NB4 (cell line): ENCODE measurements around the gene ARHGEF37.

Experiments used
- DNase-seq: peaks from one replicate; pipeline ENCODE4 v3.0.0; 2010; ENCODE audit warnings: low read depth
- H3K4me3 ChIP-seq: one replicate; pipeline ENCODE4 v1.5.1; 2011; ENCODE audit warnings: mild to moderate bottlenecking, low read depth, low read length, moderate library complexity
- CTCF ChIP-seq: IDR thresholded peaks from one replicate; pipeline ENCODE4 v1.5.1; 2012; ENCODE audit warnings: low read depth, low read length
- MAX ChIP-seq: IDR thresholded peaks from 2 replicates; pipeline ENCODE4 v1.6.1; 2011; ENCODE audit warnings: low read depth, low read length
- MYC ChIP-seq: IDR thresholded peaks from 2 replicates; pipeline ENCODE4 v1.6.1; 2011; ENCODE audit warnings: low read depth, low read length
- POLR2A ChIP-seq: IDR thresholded peaks from 2 replicates; pipeline ENCODE4 v1.6.1; 2011; ENCODE audit warnings: mild to moderate bottlenecking; ENCODE audit not compliant: insufficient read length; ENCODE audit errors: extremely low read depth

ARHGEF37 gene

GRCh38 chr5:149636191-149636860 lies 55.0 kb downstream of the ARHGEF37 start:
- TF ChIP-seq CTCF (no peak), POLR2A (no peak), MAX (no peak), MYC (no peak)
- DNase-seq: no peak
- H3K4me3 ChIP-seq: no peak overlapping the region

DNA sequence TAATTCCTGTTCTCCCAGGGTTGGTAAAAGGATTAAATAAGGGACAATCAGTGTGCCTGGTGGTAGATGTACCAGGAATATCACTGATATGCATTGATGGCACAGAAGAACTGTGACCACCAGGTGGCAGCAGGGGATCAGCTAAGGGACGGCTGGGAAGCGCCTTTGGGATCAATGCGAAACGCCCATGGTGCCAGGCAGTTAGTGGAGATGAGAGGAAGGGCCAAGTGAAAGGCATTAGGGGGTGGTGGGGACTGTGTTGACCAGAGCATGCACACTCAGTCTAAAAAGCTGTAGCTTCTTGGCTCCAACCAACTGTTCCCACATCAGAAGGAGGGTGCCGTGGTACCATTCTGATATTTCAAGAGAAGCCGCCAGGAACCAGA lies 55.6 kb downstream of the ARHGEF37 start:
- TF ChIP-seq MYC (no peak), CTCF (peak; percentile 77), POLR2A (no peak), MAX (no peak)
- DNase-seq: peak; percentile 69
- no peak overlapping the region for H3K4me3 ChIP-seq

DNA sequence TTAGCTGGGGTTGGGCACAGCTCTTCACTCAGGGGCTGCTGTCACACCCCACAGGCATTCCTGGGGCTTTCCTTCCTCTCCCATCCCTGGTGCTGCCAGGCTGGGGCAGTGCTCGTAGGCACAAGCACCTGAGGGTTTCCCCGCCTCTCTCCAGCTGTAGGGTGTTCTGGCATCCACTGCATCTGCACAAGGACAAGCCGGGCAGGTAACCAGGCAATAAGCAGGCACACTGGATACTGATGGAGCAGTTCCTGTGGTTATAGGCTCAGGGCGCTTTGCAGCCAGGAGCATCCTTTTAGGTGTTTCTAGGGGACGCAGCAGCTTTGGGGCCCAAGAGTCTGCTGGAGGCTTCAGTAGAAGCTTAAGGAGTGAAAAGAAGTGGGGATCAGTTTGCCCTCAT lies 56.8 kb downstream of the ARHGEF37 start:
- no peak for DNase-seq
- TF ChIP-seq MYC (no peak), CTCF (no peak), POLR2A (no peak), MAX (no peak)
- no peak overlapping the region for H3K4me3 ChIP-seq

DNA sequence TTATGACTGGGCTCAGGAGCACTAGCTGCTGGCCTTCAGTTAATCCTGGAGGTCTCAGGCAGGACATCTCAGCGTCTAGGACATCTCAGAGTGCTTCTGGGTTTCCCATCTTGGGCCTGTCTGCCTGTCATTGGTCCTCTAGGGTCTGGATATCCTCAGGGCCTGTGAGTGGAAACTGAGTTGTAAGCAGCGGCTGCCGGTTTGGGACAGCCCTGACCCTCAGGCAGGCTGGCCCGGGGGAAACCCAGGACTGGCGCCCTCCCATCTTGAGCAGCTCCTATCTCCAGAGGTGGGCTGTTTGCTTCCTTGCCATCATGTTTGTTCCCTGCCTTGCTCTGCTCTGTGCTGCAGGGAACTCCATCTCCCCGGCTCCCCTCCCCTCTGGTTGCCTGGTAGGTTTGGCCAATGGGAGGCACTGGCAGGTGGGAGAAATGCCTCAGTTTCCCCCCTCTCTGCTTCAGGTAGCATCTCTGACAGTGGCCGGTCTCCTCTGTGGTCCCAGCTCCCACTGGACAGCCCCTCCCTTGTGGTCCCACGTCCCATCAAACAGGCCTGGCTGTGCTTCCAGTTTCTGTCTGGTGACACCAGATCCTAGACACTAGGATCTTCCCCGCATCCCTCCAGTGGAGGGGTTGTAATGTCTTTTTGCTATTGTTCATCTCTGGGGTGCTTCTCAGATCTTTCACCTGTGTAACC lies 57.4 kb downstream of the ARHGEF37 start:
- no peak for DNase-seq
- H3K4me3 ChIP-seq: no peak overlapping the region
- TF ChIP-seq MAX: no peak
- TF ChIP-seq POLR2A: no peak

DNA sequence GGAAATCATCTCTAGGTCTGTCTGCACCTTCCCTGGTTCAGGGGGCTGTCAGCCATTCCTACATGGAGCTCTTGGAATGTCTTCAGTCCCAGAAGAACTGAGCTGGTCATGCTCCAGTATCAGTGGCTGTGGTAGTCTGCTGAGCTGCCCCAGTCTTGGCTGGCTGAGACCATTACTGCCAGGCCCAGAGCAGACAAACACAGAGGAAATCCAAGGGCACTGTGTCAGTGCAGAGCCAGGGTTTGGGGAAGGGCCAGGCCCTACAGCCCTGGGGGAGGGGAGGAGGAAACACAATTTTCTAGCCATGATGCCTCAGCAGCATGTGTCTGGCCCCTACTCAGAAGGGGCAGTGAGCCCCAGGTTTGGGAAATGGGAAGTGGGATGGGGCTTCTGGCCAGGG lies 58.4 kb downstream of the ARHGEF37 start:
- DNase-seq: peak; percentile 44
- no peak overlapping the region for H3K4me3 ChIP-seq
- TF ChIP-seq MAX: no peak

DNA sequence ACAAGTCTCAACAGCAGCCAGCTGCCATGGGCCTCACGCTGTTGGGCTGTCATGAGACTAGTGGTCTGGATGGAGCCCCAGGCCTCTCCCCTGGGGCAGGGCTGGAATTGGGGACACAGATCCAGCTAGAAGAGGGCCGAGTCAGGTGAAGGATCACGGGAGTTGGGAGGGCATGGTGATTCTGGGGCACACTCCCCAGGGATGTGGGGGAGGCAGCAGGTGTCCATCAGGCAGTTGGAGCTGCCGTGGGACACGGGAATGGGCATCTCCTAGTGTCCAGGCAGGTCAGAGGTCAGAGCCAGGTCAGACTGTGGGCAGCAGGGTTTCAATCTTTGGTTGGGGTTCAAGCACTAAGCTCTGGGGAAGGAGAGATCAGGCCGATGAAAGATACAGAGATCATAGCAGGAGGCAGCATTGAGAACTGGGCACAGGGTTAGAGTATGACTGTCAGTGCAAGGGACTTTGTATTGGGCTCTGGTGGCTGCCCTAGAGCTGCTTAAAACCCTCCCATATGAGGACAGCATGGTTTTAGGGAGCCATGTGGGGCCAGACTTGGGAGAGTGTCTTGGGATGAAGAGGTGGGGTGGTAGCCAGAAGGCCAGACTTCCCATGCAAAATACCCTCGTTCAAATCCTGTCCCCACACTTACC lies 59.2 kb downstream of the ARHGEF37 start:
- no peak for TF ChIP-seq POLR2A
- no peak for TF ChIP-seq MAX
- no peak for TF ChIP-seq CTCF
- no peak overlapping the region for H3K4me3 ChIP-seq
- DNase-seq: no peak
